IMR-90 (cell line): ENCODE measurements around the gene EPHA6. TPM values are rescaled to one million over a fixed set of nuclear protein-coding genes. Genes with fewer than 3 reads are reported as not detected.

ENCODE experiments used
- ATAC-seq: fragments of 200-7000 bp; cut with Tn5 transposase; 2 replicates; pipeline ENCODE4 v1.9.1; 2020; ENCODE audit warnings: low read depth, mild to moderate bottlenecking, moderate library complexity
- BruUV-seq: library from RNA; stranded (reverse); fragments of 400-500 nt; replicated peaks from 2 replicates; lab custom pipeline; 2021; lab: Mats Ljungman, UMichigan
- CTCF ChIA-PET: fragments of 300-600 bp; formaldehyde crosslinking; extraction: SDS; loops from one replicate; lab custom pipeline; 2021; ENCODE audit warnings: antibody characterized with exemption; lab: Yijun Ruan, JAX
- POLR2A ChIA-PET: fragments of 300-600 bp; sonication (Branson Sonifier 250); formaldehyde crosslinking; loops from one replicate; lab custom pipeline; 2022; ENCODE audit warnings: antibody characterized with exemption; ENCODE audit not compliant: unreplicated experiment; lab: Charles Lee
- DNase-seq: peaks from one replicate; pipeline ENCODE4 v3.0.0; 2013
- H2AFZ ChIP-seq: replicated peaks from 2 replicates; pipeline ENCODE3; 2013; ENCODE audit warnings: low read length, mild to moderate bottlenecking; ENCODE audit not compliant: poor library complexity
- H2AK5ac ChIP-seq: 2 replicates; pipeline ENCODE4 v1.6.1; 2013; ENCODE audit warnings: low read depth, low read length, inconsistent platforms
- H2AK9ac ChIP-seq: replicated peaks from 2 replicates; pipeline ENCODE3; 2013; ENCODE audit warnings: mild to moderate bottlenecking, low read depth, low read length, moderate library complexity; ENCODE audit not compliant: poor library complexity
- H2BK120ac ChIP-seq: 2 replicates; pipeline ENCODE4 v1.6.1; 2013; ENCODE audit warnings: low read depth, low read length, inconsistent platforms
- H2BK15ac ChIP-seq: 3 replicates; pipeline ENCODE4 v1.6.1; 2013; ENCODE audit warnings: low read depth, low read length, inconsistent platforms
- H2BK20ac ChIP-seq: 2 replicates; pipeline ENCODE4 v1.6.1; 2013; ENCODE audit warnings: low read depth, mild to moderate bottlenecking, inconsistent platforms, low read length, moderate library complexity
- H2BK5ac ChIP-seq: 2 replicates; pipeline ENCODE4 v1.6.1; 2013; ENCODE audit warnings: mild to moderate bottlenecking, low read depth, low read length, inconsistent platforms; ENCODE audit not compliant: poor library complexity, severe bottlenecking
- H3K14ac ChIP-seq: replicated peaks from 2 replicates; pipeline ENCODE4 v1.6.1; 2013; ENCODE audit warnings: low read depth, low read length, inconsistent platforms
- H3K18ac ChIP-seq: 2 replicates; pipeline ENCODE4 v1.6.1; 2013; ENCODE audit warnings: low read depth, low read length, control low read depth
- H3K23ac ChIP-seq: 2 replicates; pipeline ENCODE4 v1.6.1; 2013; ENCODE audit warnings: low read depth, low read length, inconsistent platforms
- H3K27ac ChIP-seq: 2 replicates; pipeline ENCODE4 v1.5.1; 2013; ENCODE audit warnings: mild to moderate bottlenecking, control low read depth, low read length; ENCODE audit not compliant: insufficient read depth
- H3K27me3 ChIP-seq: 2 replicates; pipeline ENCODE4 v1.6.1; 2013; ENCODE audit warnings: low read length; ENCODE audit not compliant: control insufficient read depth, insufficient read depth
- H3K36me3 ChIP-seq: 2 replicates; pipeline ENCODE4 v1.6.1; 2013; ENCODE audit warnings: low read length, mixed read lengths; ENCODE audit not compliant: control insufficient read depth, insufficient read depth
- H3K4ac ChIP-seq: 2 replicates; pipeline ENCODE4 v1.6.1; 2013; ENCODE audit warnings: low read depth, low read length, inconsistent platforms
- H3K4me1 ChIP-seq: 2 replicates; pipeline ENCODE4 v1.6.1; 2013; ENCODE audit warnings: low read length, mixed read lengths; ENCODE audit not compliant: control insufficient read depth, insufficient read depth
- H3K4me2 ChIP-seq: 2 replicates; pipeline ENCODE4 v1.6.1; 2013; ENCODE audit warnings: low read depth, mild to moderate bottlenecking, control low read depth, low read length, moderate library complexity
- H3K4me3 ChIP-seq: 2 replicates; pipeline ENCODE4 v1.5.1; 2013; ENCODE audit warnings: low read depth, mild to moderate bottlenecking, control low read depth, low read length, moderate library complexity; ENCODE audit not compliant: insufficient read depth
- H3K56ac ChIP-seq: 2 replicates; pipeline ENCODE4 v1.6.1; 2013; ENCODE audit warnings: low read length, inconsistent platforms; ENCODE audit not compliant: insufficient read depth; ENCODE audit errors: extremely low read depth
- H3K79me1 ChIP-seq, 2 experiments: 2 replicates each; pipeline ENCODE4 v1.6.1; 2013; ENCODE audit warnings: low read length in 2 of 2, inconsistent platforms in 1 of 2, low read depth in 1 of 2
- H3K9ac ChIP-seq: 2 replicates; pipeline ENCODE4 v1.6.1; 2013; ENCODE audit warnings: low read depth, low read length, control low read depth
- H3K9me1 ChIP-seq: 2 replicates; pipeline ENCODE4 v1.6.1; 2013; ENCODE audit warnings: low read length, inconsistent platforms; ENCODE audit not compliant: insufficient read depth
- H3K9me3 ChIP-seq: 2 replicates; pipeline ENCODE4 v1.6.1; 2013; ENCODE audit warnings: low read length; ENCODE audit not compliant: control insufficient read depth, insufficient read depth
- H4K20me1 ChIP-seq: 2 replicates; pipeline ENCODE4 v1.6.1; 2013; ENCODE audit warnings: low read length, inconsistent platforms; ENCODE audit not compliant: insufficient read depth
- H4K5ac ChIP-seq: 2 replicates; pipeline ENCODE4 v1.6.1; 2013; ENCODE audit warnings: mild to moderate bottlenecking, low read depth, low read length, control low read depth
- H4K8ac ChIP-seq, 2 experiments: 2 replicates each; pipeline ENCODE4 v1.6.1; 2013; ENCODE audit warnings: low read depth in 2 of 2, low read length in 2 of 2, control low read depth in 1 of 2, inconsistent platforms in 1 of 2
- H4K91ac ChIP-seq: 2 replicates; pipeline ENCODE4 v1.6.1; 2013; ENCODE audit warnings: low read depth, low read length, inconsistent platforms; ENCODE audit not compliant: insufficient read depth
- BHLHE40 ChIP-seq: fragments of 150-350 bp; IDR thresholded peaks from 2 replicates; pipeline ENCODE4 v1.6.1; 2016; ENCODE audit warnings: mild to moderate bottlenecking, low read depth, low read length
- CEBPB ChIP-seq: IDR thresholded peaks from 2 replicates; pipeline ENCODE4 v1.6.1; 2012; ENCODE audit warnings: low read depth, low read length, improper control_type of control experiment
- CHD1 ChIP-seq: IDR thresholded peaks from 2 replicates; pipeline ENCODE4 v1.6.1; 2012; ENCODE audit warnings: low read depth, low read length, improper control_type of control experiment
- CTCF ChIP-seq: conservative IDR thresholded peaks from 2 replicates; pipeline ENCODE4 v1.5.1; 2012; ENCODE audit warnings: mild to moderate bottlenecking, low read depth, low read length, improper control_type of control experiment
- ELK1 ChIP-seq: fragments of 150-350 bp; IDR thresholded peaks from 2 replicates; pipeline ENCODE4 v1.6.1; 2016; ENCODE audit warnings: low read depth, mild to moderate bottlenecking, low read length, moderate library complexity, borderline replicate concordance
- FOS ChIP-seq: fragments of 150-350 bp; IDR thresholded peaks from 2 replicates; pipeline ENCODE4 v1.6.1; 2016; ENCODE audit warnings: low read depth, low read length
- MAFK ChIP-seq: IDR thresholded peaks from 2 replicates; pipeline ENCODE4 v1.6.1; 2012; ENCODE audit warnings: low read depth, low read length, improper control_type of control experiment
- MAZ ChIP-seq: IDR thresholded peaks from 2 replicates; pipeline ENCODE4 v1.6.1; 2012; ENCODE audit warnings: low read depth, mild to moderate bottlenecking, low read length, improper control_type of control experiment, moderate library complexity, borderline replicate concordance
- MXI1 ChIP-seq: IDR thresholded peaks from 2 replicates; pipeline ENCODE4 v1.6.1; 2012; ENCODE audit warnings: low read depth, mild to moderate bottlenecking, low read length, moderate library complexity, borderline replicate concordance
- NFE2L2 ChIP-seq: fragments of 150-350 bp; IDR thresholded peaks from 2 replicates; pipeline ENCODE4 v1.6.1; 2016; ENCODE audit warnings: low read depth, mild to moderate bottlenecking, low read length
- POLR2A ChIP-seq: IDR thresholded peaks from 2 replicates; pipeline ENCODE4 v1.6.1; 2012; ENCODE audit warnings: mild to moderate bottlenecking, low read depth, low read length
- RAD21 ChIP-seq: IDR thresholded peaks from 2 replicates; pipeline ENCODE4 v1.6.1; 2012; ENCODE audit warnings: low read length, improper control_type of control experiment
- RCOR1 ChIP-seq: IDR thresholded peaks from 2 replicates; pipeline ENCODE4 v1.6.1; 2012; ENCODE audit warnings: mild to moderate bottlenecking, low read length, improper control_type of control experiment; ENCODE audit not compliant: insufficient replicate concordance
- RFX5 ChIP-seq: IDR thresholded peaks from 2 replicates; pipeline ENCODE4 v1.8.0; 2012; ENCODE audit warnings: low read depth, mild to moderate bottlenecking, low read length, moderate library complexity
- SMC3 ChIP-seq: fragments of 150-350 bp; IDR thresholded peaks from 2 replicates; pipeline ENCODE4 v1.6.1; 2016; ENCODE audit warnings: low read depth, mild to moderate bottlenecking, antibody characterized with exemption, low read length, moderate library complexity
- USF2 ChIP-seq: fragments of 150-350 bp; IDR thresholded peaks from 2 replicates; pipeline ENCODE4 v1.6.1; 2017; ENCODE audit warnings: mild to moderate bottlenecking, antibody characterized with exemption, low read length, low read depth
- WGBS, 2 experiments: methylation state at CpG; one replicate each; pipeline versions ENCODE4 v1.1.5 to v1.1.7; 2013; ENCODE audit warnings: missing lambda C conversion rate in 2 of 2; ENCODE audit not compliant: insufficient read length in 1 of 2; ENCODE audit errors: extremely low coverage in 2 of 2; 5-methylcytosine and 5-hydroxymethylcytosine counted together
- dilution Hi-C: fragments of 300-500 bp; cut with HindIII; formaldehyde crosslinking; loops from one replicate; pipeline ENCODE4 v1.14.3; 2018; ENCODE audit warnings: low sequenced_read_pairs; ENCODE audit not compliant: unreplicated experiment
- in situ Hi-C: fragments of 300-500 bp; cut with MboI; formaldehyde crosslinking; loops from 3 replicates; pipeline ENCODE4 v1.14.3; 2019; ENCODE audit warnings: low sequenced_read_pairs, inconsistent platforms, mixed read lengths
- intact Hi-C: fragments of 100-400 bp; cut with micrococcal nuclease; formaldehyde crosslinking; loops from 2 replicates; pipeline ENCODE4 v1.10.0; 2022
- polyA plus RNA-seq, 3 experiments: library from polyadenylated mRNA; depleted of rRNA; stranded (reverse); fragments of >200 nt; gene quantifications; 2 replicates each; pipeline ENCODE4 v1.2.3, GENCODE V29; 2012; ENCODE audit warnings: low replicate concordance in 1 of 3
- total RNA-seq: library from RNA; depleted of rRNA; stranded (reverse); fragments of >200 nt; gene quantifications from 2 replicates; pipeline ENCODE4 v1.2.3, GENCODE V29; 2012

Gene EPHA6
- total and polyA plus RNA-seq, 2 of the 4 experiments (the other 2 are of a cell fraction) = not detected

- H3K9ac ChIP-seq = no peak overlapping the region
Observed at GRCh38 chr3:97009427-97010019, 195.1 kb downstream of the EPHA6 start.

More at GRCh38 chr3:97009427-97010019, 195.1 kb downstream of the EPHA6 start:
- DNase-seq (no peak), ATAC-seq (no peak)
- TF ChIP-seq POLR2A (no peak), CTCF (no peak), MAFK (no peak), NFE2L2 (no peak), MAZ (no peak), FOS (no peak), CHD1 (no peak), USF2 (no peak), CEBPB (no peak), ELK1 (no peak), MXI1 (no peak), RFX5 (no peak), RCOR1 (no peak), BHLHE40 (no peak), SMC3 (no peak), RAD21 (no peak)
- no peak overlapping the region for H3K27ac ChIP-seq
- no TSS peak for BruUV-seq
- no peaks in the 10 kb centered on the region for H3K4me1 ChIP-seq
- WGBS, 2 experiments = no CpG with 5 or more reads among the region's 7 CpGs
- H4K20me1 ChIP-seq = no peaks in the 10 kb centered on the region
- H3K23ac ChIP-seq = no peak overlapping the region
- H3K18ac ChIP-seq = no peak overlapping the region
- ChIA-PET POLR2A (no interaction called here), CTCF (no interaction called here)
- H3K79me1 ChIP-seq = no peaks in the 10 kb centered on the region
- H2BK15ac ChIP-seq = no peak overlapping the region
- no peak overlapping the region for H3K4ac ChIP-seq
- dilution Hi-C loops = no loop called here
- H4K5ac ChIP-seq = no peak overlapping the region
- no peak overlapping the region for H3K4me3 ChIP-seq
- H3K9me3 ChIP-seq = peaks cover 10% of the 10 kb centered on the region
- no peak overlapping the region for H2AFZ ChIP-seq
- no peak overlapping the region for H2BK20ac ChIP-seq
- no peaks in the 10 kb centered on the region for H3K9me1 ChIP-seq
- H3K36me3 ChIP-seq = no peaks in the 10 kb centered on the region
- no peak overlapping the region for H3K56ac ChIP-seq
- intact Hi-C loops = no loop called here
- H2BK5ac ChIP-seq = no peak overlapping the region
- no peak overlapping the region for H4K91ac ChIP-seq
- in situ Hi-C loops = no loop called here
- H2AK5ac ChIP-seq = no peak overlapping the region
- H4K8ac ChIP-seq = no peak overlapping the region
- no peaks in the 10 kb centered on the region for H3K27me3 ChIP-seq
- H3K14ac ChIP-seq = no peak overlapping the region
- H2BK120ac ChIP-seq = no peak overlapping the region
- no peak overlapping the region for H3K4me2 ChIP-seq
- no peak overlapping the region for H2AK9ac ChIP-seq
